CD4-positive, alpha-beta T cell treated with Interferon gamma for 1 hour (primary cell): Measurements from ENCODE around the gene PRKAR1B.
"Not testable (repeated sequence)": the region's sequence is repeated elsewhere in the genome, so short reads cannot be mapped to it uniquely, and the experiment has no call there.

Source experiments
- DNase-seq: peaks from one replicate; pipeline ENCODE4 v3.0.0-alpha.2; 2020

Gene PRKAR1B

GRCh38 chr7:756928-757560 lies 30.0 kb upstream of the PRKAR1B start:
- DNase-seq = no peak

DNA sequence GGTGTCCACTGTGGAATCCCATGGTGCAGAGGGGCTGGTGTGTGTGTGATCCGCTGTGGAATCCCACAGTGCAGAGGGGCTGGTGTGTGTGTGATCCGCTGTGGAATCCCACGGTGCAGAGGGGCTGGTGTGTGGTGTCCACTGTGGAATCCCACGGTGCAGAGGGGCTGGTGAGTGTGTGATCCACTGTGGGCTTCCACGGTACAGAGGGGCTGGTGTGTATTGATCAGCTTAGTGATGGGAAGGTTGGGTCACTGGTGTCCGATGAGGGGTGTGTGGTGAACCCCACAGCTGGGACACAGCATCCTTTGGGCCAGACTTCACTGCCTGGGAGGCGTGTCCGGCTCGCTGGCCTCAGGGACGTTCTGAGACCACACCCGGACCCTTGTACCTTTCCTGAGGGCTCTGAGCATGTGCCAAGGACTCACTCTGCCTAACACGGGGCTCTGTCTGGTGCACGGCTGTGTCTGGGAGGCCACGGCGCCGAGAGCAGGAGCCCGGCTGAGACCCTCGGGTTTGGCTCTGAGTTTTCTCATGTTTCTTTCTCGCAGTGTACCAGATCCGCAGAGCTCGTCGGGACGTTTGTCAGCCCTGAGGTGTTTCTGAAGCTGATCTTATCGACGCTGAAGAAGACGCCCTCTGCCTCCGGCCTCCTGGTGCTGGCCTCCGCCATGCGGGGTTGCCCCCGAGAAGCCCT lies 29.3 kb upstream of the PRKAR1B start:
- no peak for DNase-seq

GRCh38 chr7:755413-755805 lies 28.3 kb upstream of the PRKAR1B start:
- no peak for DNase-seq

DNA sequence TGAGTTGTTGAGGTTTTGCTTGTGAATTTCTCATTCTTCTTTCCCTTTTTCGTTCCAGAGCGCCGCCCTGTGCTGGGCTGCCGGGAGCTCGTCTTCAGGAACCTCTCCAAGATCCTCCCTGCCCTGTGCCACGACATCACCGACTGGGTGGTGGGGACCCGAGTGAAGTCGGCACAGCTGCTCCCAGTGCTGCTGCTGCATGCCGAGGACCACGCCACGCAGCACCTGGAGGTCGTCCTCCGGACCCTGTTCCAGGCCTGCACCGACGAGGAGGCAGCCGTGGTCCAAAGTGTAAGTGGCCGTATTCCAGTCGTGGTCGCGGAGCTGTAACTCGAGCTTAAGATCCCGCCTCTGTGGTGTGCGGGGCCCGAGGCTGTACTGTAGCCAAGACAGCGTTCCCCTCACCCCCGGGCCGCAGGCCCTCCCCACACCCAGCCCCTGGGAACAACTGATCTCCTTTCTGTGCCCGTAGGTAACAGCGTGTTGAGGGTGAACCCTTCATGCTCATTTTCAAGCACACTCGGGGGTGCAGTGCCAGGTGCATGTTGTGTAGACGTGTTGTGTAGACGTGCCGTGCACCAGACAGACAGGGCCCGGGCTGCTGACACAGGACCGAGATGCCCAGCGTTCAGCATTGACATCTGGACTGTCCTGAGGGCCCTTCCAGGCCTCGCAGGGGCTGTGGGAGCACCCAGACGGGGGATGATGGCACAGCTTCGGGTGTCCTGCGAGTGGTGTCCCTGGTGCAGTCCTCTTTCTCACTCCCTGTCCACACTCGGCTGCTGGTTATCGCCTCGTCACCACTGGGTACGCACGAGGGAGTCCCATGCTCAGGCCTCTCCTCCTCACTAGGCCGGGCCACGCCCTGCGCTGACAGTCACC lies 27.7 kb upstream of the PRKAR1B start:
- no peak for DNase-seq

DNA sequence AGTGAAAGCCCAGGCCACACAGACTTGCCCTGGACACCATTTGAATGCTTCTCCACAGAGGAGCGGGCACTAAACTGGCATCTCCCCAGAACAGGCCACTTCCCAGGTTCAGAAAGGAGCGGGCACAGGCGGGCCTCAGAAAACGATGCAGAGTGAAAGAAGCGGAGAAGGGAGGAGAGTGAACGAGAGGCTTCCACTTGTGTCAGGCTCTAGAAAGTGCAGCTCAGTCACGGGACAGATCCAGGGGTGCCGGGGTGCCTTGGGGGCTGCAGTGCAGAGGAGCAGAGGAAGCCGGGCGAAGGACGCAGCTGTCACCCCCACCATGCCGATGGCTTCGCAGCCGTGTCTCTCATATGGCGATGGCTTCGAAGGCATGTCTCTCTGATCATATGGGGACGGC lies 26.1 kb upstream of the PRKAR1B start:
- DNase-seq = no peak

DNA sequence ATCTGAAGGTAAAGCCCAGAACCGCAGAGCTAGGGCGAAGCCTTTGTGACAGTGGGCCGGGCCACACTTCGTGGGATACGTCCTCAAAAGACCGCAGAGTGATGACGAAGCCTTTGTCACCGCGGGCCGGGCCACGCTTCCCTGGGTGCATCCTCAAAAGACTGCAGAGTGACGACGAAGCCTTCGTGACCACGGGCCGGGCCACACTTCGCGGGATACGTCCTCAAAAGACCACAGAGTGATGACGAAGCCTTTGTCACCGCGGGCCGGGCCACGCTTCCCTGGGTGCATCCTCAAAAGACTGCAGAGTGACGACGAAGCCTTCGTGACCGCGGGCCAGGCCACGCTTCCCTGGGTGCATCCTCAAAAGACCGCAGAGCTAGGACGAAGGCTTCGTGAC lies 25.2 kb upstream of the PRKAR1B start:
- not testable (repeated sequence) for DNase-seq

DNA sequence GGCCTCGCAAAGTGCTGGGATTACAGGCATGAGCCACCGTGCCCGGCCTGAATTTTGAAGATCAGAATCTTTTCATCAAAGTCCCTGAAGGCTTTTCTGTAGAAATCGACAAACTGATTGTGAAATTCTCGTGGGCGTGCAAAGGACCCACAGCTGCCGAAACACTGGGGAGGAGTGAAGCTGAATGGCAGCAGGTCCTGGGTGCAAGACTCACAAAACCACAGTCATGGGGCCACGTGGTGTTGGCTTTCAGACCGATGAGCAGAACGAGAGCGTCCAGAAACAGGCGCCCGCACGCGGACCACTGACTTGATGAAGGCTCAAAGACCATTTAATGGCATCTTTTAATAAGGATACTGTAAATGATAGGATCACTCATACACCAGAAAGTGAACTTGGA lies 24.7 kb upstream of the PRKAR1B start:
- no peak for DNase-seq

DNA sequence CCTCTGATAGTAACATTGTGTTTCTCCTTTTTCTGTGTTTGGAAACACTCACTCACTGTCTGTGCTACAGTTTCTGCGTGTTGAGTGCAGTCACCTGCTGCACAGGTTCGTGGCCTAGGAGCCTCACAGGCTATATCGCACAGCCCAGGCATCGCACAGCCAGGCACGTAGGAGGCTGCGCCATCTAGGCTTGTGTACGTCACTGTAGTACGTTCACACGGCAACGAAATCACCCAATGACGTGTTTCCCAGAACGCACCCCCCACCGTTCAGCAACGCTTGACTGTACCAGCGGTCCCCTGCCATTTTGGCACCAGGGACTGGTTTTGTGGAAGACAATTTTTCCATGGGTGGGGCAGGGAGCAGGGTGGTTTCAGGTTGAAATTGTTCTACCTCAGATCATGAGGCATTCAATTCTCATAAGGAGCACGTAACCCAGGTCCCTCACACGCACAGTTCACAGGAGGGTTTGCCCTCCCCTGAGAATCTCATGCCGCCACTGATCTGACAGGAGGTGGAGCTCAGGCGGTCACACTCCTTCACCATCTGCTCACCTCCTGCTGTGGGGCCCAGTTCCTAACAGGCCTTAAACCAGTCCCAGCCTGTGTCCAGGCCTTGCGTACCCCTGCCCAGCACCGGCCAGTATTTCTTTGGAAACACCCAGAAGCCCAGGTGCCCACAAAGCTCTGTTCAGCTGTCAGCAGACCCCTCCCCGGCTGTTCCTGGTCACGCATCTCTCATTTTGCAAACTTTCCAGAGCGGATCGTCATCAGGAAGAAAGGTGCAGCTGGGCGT lies 23.2 kb upstream of the PRKAR1B start:
- no peak for DNase-seq

DNA sequence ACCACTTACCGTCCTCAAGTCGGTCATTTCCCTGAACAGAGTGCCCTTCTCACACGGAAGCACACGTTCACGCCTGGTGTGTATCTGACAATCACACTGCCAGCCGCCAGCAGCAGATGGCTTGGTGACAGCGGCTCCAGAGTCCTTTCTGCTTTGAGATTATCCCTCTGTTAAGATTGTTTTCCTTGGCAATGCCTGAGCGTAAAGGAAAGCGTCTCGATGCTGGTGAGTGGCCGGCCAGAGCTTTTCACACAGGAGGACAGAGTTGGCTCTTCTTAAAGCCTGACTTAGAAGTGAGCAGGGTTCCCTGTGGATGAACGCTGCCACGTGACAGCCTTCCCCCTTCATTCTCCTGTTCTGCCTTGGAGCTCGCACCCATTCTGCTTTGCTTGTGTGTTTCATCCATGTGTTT lies 22.1 kb upstream of the PRKAR1B start:
- DNase-seq = no peak

DNA sequence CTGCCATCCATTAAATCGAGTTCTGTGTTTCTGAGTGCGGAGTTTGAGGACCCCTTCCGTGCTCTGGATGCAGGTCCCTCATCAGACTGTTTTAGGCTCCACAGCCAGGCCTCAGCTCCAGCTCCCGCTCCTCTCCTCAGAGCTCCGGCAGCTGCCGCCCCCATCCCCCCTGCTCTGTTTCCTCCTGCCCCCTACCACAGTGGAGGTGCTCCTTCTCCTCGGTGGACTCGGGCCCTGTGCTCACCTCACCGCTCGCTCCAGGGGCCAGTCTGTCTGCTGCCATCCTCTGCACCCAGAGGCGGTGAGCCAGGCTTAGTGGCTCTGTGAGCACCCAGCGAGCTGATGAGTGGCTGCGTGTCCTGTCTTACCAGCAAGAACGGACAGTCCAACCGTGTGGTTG lies 21.4 kb upstream of the PRKAR1B start:
- no peak for DNase-seq

- DNase-seq = no peak
Observed at GRCh38 chr7:747186-747585, 20.1 kb upstream of the PRKAR1B start.

- DNase-seq = no peak
Observed at GRCh38 chr7:746155-747061, 19.3 kb upstream of the PRKAR1B start.

DNA sequence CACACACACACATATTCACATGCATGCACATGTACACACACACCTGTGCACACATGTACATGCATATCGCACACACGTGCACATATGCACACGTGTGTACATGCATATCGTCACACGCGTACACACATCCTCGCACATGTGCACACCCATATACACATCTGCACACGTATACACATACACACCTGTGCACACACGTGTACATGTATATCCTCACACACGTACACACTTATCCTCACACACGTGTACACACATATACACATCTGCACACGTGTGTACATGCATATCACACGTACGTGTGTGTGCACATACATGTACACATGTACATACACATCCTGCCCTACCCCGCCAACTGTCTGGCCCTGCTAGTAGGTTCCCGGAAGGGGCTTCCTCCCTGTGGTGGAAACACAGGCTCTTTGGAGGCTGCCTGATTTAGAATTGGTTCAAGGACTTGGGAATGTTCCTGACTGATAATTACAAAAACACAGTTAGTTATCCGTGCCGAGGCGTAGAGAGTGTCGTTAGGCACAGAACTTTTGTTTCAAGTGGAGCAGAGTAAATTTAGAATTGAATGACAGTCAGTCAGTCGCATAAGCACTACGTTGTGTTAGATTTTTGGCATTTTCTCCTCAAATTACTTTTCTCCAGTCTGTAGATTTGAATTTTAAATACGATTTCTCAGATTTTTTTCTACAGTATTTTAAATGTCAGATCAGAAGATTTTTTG lies 18.5 kb upstream of the PRKAR1B start:
- no peak for DNase-seq

DNA sequence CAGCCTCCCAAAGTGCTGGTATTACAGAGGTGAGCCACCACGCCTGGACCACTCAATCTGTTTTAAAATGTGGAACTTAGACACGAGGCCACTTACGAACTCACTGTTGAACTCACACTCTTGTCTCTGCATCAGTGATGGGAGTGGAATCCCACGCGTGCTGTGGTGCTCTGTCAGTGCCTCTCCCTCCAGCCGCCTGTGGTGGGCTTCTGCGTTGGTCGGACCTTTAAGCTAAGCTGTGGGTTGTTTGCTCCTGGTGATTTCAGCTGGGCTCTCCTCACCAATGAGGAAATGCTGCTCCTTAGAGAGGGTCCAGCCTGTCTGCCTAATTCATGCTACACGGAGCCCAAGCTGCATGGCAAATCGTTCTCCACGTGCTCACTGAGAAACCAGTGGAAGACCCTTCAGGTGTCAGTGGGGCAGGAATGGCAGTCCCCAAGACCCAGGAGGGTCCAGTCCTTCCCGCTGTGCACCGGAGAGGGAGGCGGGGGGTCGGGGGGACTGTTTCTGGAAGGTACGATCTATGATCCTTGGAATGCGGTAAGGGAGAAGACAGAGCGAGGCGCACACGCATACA lies 17.9 kb upstream of the PRKAR1B start:
- no peak for DNase-seq

GRCh38 chr7:744128-744520 lies 17.0 kb upstream of the PRKAR1B start:
- DNase-seq = not testable (repeated sequence)

DNA sequence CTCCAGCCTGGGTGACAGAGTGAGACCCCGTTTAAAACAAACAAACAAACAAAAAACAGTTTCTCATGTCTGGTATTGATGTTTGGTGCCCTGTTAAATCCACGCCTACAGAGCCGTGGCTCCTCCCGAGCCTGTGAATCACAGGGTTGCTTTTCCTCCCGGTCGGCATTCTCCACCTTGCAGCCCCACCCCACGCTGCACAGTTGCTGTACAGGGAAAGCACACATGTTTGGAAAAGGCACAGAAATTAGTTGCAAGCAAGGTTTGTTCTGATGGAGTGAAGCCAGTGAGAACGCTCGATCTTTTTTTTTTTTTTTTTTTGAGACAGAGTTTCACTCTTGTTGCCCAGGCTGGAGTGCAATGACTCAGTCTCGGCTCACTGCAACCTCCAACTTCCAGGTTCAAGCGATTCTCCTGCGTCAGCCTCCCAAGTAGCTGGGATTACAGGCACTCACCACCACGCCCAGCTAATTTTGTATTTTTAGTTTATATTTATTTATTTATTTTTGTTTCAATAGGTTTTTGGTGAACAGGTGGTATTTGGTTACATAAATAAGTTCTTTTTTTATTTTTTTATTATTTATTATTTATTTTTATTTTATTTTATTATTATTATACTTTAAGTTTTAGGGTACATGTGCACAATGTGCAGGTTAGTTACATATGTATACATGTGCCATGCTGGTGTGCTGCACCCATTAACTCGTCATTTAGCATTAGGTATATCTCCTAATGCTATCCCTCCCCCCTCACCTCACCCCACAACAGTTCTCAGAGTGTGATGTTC lies 16.5 kb upstream of the PRKAR1B start:
- DNase-seq = not testable (repeated sequence)

- no peak for DNase-seq
Observed at GRCh38 chr7:742791-743190, 15.7 kb upstream of the PRKAR1B start.

DNA sequence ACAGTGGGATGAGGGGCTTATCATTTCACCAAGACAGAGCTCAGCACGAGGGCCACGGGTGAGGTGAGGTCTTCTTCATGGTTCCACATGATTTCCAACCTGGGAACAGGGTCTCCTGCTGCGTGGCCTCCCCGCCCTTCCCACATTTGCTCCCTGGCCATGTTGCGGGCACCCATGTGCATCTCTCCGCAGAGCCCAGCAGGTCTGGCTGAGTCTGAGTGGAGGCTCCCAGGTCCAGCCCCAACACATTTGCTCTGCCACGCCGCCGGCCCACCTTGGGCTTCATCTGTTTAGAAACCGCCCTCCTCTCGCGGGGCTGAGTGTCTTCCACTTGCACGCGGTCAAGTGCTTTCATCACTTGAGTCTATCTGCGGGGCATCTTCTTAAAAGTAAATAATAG lies 14.8 kb upstream of the PRKAR1B start:
- no peak for DNase-seq

GRCh38 chr7:741191-741671 lies 14.2 kb upstream of the PRKAR1B start:
- no peak for DNase-seq
